Neural cell (in vitro differentiated cells): Measurements from ENCODE around the gene FLT3. TPM values are rescaled to one million over a fixed set of nuclear protein-coding genes. Genes with fewer than 3 reads are reported as not detected.
A peak's percentile ranks its signal among the peaks of the same experiment; 100 is the strongest.

Source experiments
- H2AFZ ChIP-seq: fragments of 200-600, 300-800 bp; sonication (generic), shearing (Covaris generic); 2 replicates; pipeline ENCODE4 v1.6.0; 2014; ENCODE audit warnings: low read depth, mild to moderate bottlenecking, antibody characterized with exemption, low read length, moderate library complexity
- H3F3A ChIP-seq: fragments of 200-600 bp; shearing (Covaris generic); 2 replicates; pipeline ENCODE4 v1.6.1; 2016; ENCODE audit warnings: mild to moderate bottlenecking, moderate library complexity, mixed read lengths, antibody characterized with exemption, low read length; ENCODE audit not compliant: insufficient read depth, poor library complexity, severe bottlenecking
- H3K27ac ChIP-seq: fragments of 200-600, 300-800 bp; sonication (generic), shearing (Covaris generic); 2 replicates; pipeline ENCODE4 v1.5.1; 2014; ENCODE audit warnings: mild to moderate bottlenecking, low read length, moderate library complexity
- H3K27me3 ChIP-seq: fragments of 300-800, 200-600 bp; sonication (generic), shearing (Covaris generic); 2 replicates; pipeline ENCODE4 v1.6.0; 2014; ENCODE audit warnings: mild to moderate bottlenecking, low read depth, low read length, moderate library complexity; ENCODE audit not compliant: insufficient read depth
- H3K36me3 ChIP-seq: fragments of 300-800, 200-600 bp; sonication (generic), shearing (Covaris generic); 2 replicates; pipeline ENCODE4 v1.5.1; 2014; ENCODE audit warnings: mild to moderate bottlenecking, antibody characterized with exemption, low read length, moderate library complexity; ENCODE audit not compliant: insufficient read depth
- H3K4me2 ChIP-seq: fragments of 300-800, 200-600 bp; sonication (generic), shearing (Covaris generic); 2 replicates; pipeline ENCODE4 v1.6.0; 2014; ENCODE audit warnings: mild to moderate bottlenecking, low read length
- H3K4me3 ChIP-seq: fragments of 300-800, 200-600 bp; sonication (generic), shearing (Covaris generic); 2 replicates; pipeline ENCODE4 v1.5.1; 2014; ENCODE audit warnings: mild to moderate bottlenecking, low read length, moderate library complexity
- H3K79me2 ChIP-seq: fragments of 200-600 bp; shearing (Covaris generic); replicated peaks from 2 replicates; pipeline ENCODE4 v1.6.0; 2014; ENCODE audit warnings: mild to moderate bottlenecking, low read length, moderate library complexity; ENCODE audit not compliant: insufficient read depth
- H3K9ac ChIP-seq: fragments of 300-800, 200-600 bp; sonication (generic), shearing (Covaris generic); 2 replicates; pipeline ENCODE4 v1.6.1; 2016; ENCODE audit warnings: mild to moderate bottlenecking, low read length, mixed read lengths
- H3K9me2 ChIP-seq: fragments of 200-600 bp; shearing (Covaris generic); 2 replicates; pipeline ENCODE4 v1.6.1; 2016; ENCODE audit warnings: mild to moderate bottlenecking, low read length, mixed read lengths; ENCODE audit not compliant: insufficient read depth
- H3K9me3 ChIP-seq: fragments of 200-600, 300-800 bp; sonication (generic), shearing (Covaris generic); 2 replicates; pipeline ENCODE4 v1.6.1; 2016; ENCODE audit warnings: mild to moderate bottlenecking, mixed run types, low read length, moderate library complexity, mixed read lengths
- H4K20me1 ChIP-seq: fragments of 200-600 bp; shearing (Covaris generic); 2 replicates; pipeline ENCODE4 v1.6.1; 2016; ENCODE audit warnings: mild to moderate bottlenecking, mixed run types; ENCODE audit not compliant: insufficient read depth
- CTCF ChIP-seq: fragments of 450-650 bp; IDR thresholded peaks from 2 replicates; pipeline ENCODE4 v1.5.1; 2014; ENCODE audit warnings: antibody characterized with exemption, mild to moderate bottlenecking, moderate library complexity; ENCODE audit not compliant: poor library complexity, severe bottlenecking
- EZH2 ChIP-seq: fragments of 200-600, 300-800 bp; shearing (Covaris generic), sonication (generic); IDR thresholded peaks from 2 replicates; pipeline ENCODE4 v1.6.1; 2014; ENCODE audit warnings: antibody characterized with exemption, low read length, borderline replicate concordance, mild to moderate bottlenecking; ENCODE audit not compliant: insufficient read depth, poor library complexity, severe bottlenecking
- POLR2AphosphoS5 ChIP-seq: IDR thresholded peaks from 2 replicates; pipeline ENCODE4 v1.6.1; 2012
- SMC3 ChIP-seq: fragments of 450-650 bp; conservative IDR thresholded peaks from 2 replicates; pipeline ENCODE4 v1.6.1; 2014; ENCODE audit warnings: antibody characterized with exemption, mild to moderate bottlenecking, moderate library complexity; ENCODE audit not compliant: poor library complexity
- polyA plus RNA-seq: library from polyadenylated mRNA; depleted of rRNA; stranded (reverse); fragments of >200 nt; gene quantifications from 2 replicates; pipeline ENCODE4 v1.2.3, GENCODE V29; 2014

FLT3 gene
- polyA plus RNA-seq, 1 donor from 2014 or later: 0.41 TPM

- H3K36me3 ChIP-seq: no peaks in the 10 kb centered on the region
- no peak overlapping the region for H3K27ac ChIP-seq
- no peak overlapping the region for H3K4me2 ChIP-seq
- no peak overlapping the region for H3K9ac ChIP-seq
- TF ChIP-seq POLR2AphosphoS5 (no peak), EZH2 (peak; percentile 76)
- H2AFZ ChIP-seq: no peak overlapping the region
- H3K9me3 ChIP-seq: no peaks in the 10 kb centered on the region
- no peaks in the 10 kb centered on the region for H3K79me2 ChIP-seq
- H4K20me1 ChIP-seq: no peaks in the 10 kb centered on the region
- peaks cover 100% of the 10 kb centered on the region for H3K27me3 ChIP-seq
- no peaks in the 10 kb centered on the region for H3F3A ChIP-seq
- H3K9me2 ChIP-seq: no peaks in the 10 kb centered on the region
- peak overlapping the region; percentile 55 for H3K4me3 ChIP-seq
Observed at GRCh38 chr13:27977476-27978300, 122.7 kb downstream of the FLT3 start.

- no peaks in the 10 kb centered on the region for H3K9me3 ChIP-seq
- H3F3A ChIP-seq: no peaks in the 10 kb centered on the region
- no peaks in the 10 kb centered on the region for H3K36me3 ChIP-seq
- H4K20me1 ChIP-seq: no peaks in the 10 kb centered on the region
- peaks cover 100% of the 10 kb centered on the region for H3K27me3 ChIP-seq
- H3K27ac ChIP-seq: no peak overlapping the region
- H3K79me2 ChIP-seq: no peaks in the 10 kb centered on the region
- H2AFZ ChIP-seq: no peak overlapping the region
- H3K4me2 ChIP-seq: no peak overlapping the region
- TF ChIP-seq SMC3: no peak
- peak; percentile 65 for TF ChIP-seq EZH2
- no peaks in the 10 kb centered on the region for H3K9me2 ChIP-seq
- H3K4me3 ChIP-seq: no peak overlapping the region
- H3K9ac ChIP-seq: no peak overlapping the region
Observed at GRCh38 chr13:27976362-27977091, 123.8 kb downstream of the FLT3 start.

- Histone ChIP-seq H2AFZ (no peak overlapping the region), H3K27ac (no peak overlapping the region), H3K9ac (no peak overlapping the region), H3K27me3 (peaks cover 100% of the 10 kb centered on the region), H3K36me3 (no peaks in the 10 kb centered on the region), H3K4me2 (no peak overlapping the region), H3K9me2 (no peaks in the 10 kb centered on the region), H3K9me3 (no peaks in the 10 kb centered on the region), H3K79me2 (no peaks in the 10 kb centered on the region), H4K20me1 (no peaks in the 10 kb centered on the region), H3K4me3 (no peak overlapping the region), H3F3A (no peaks in the 10 kb centered on the region)
- TF ChIP-seq CTCF (no peak), EZH2 (peak; percentile 92)
Observed at GRCh38 chr13:27975564-27976361, 124.6 kb downstream of the FLT3 start.
